ENCODE data around the gene STARD9.
"Not testable (repeated sequence)": the region's sequence is repeated elsewhere in the genome, so short reads cannot be mapped to it uniquely, and the experiment has no call there.

Gene STARD9

GRCh38 chr15:42632105-42632675, 56.8 kb downstream of the STARD9 start:
- FAIRE-seq, result no peak

- no peak for FAIRE-seq
Observed at GRCh38 chr15:42640109-42640508, 64.7 kb downstream of the STARD9 start.

- FAIRE-seq, result peak; percentile 86
Observed at GRCh38 chr15:42650208-42651066, 75.0 kb downstream of the STARD9 start.

GRCh38 chr15:42665827-42666226, 90.4 kb downstream of the STARD9 start:
- no peak for FAIRE-seq

GRCh38 chr15:42667855-42668254, 92.4 kb downstream of the STARD9 start:
- no peak for FAIRE-seq

GRCh38 chr15:42670451-42670850, 95.0 kb downstream of the STARD9 start:
- no peak for FAIRE-seq

- FAIRE-seq, result no peak
Observed at GRCh38 chr15:42672444-42672843, 97.0 kb downstream of the STARD9 start.

- no peak for FAIRE-seq
Observed at GRCh38 chr15:42674472-42674871, 99.1 kb downstream of the STARD9 start.

GRCh38 chr15:42675021-42675420, 99.6 kb downstream of the STARD9 start:
- FAIRE-seq, result no peak

- FAIRE-seq, result no peak
Observed at GRCh38 chr15:42679285-42680141, 104.1 kb downstream of the STARD9 start.

- FAIRE-seq, result not testable (repeated sequence)
Observed at GRCh38 chr15:42680142-42680482, 104.7 kb downstream of the STARD9 start.

- no peak for FAIRE-seq
Observed at GRCh38 chr15:42681119-42681518, 105.7 kb downstream of the STARD9 start.

GRCh38 chr15:42686281-42686680, 110.9 kb downstream of the STARD9 start:
- no peak for FAIRE-seq

- FAIRE-seq, result no peak
Observed at GRCh38 chr15:42687740-42688139, 112.3 kb downstream of the STARD9 start.

GRCh38 chr15:42688301-42688700, 112.9 kb downstream of the STARD9 start:
- no peak for FAIRE-seq

- no peak for FAIRE-seq
Observed at GRCh38 chr15:42691308-42691707, 115.9 kb downstream of the STARD9 start.

- no peak for FAIRE-seq
Observed at GRCh38 chr15:42691770-42692169, 116.4 kb downstream of the STARD9 start.

GRCh38 chr15:42692536-42692935, 117.1 kb downstream of the STARD9 start:
- no peak for FAIRE-seq

GRCh38 chr15:42692997-42693396, 117.6 kb downstream of the STARD9 start:
- no peak for FAIRE-seq

- no peak for FAIRE-seq
Observed at GRCh38 chr15:42693496-42693895, 118.1 kb downstream of the STARD9 start.

GRCh38 chr15:42693942-42694341, 118.5 kb downstream of the STARD9 start:
- no peak for FAIRE-seq

- no peak for FAIRE-seq
Observed at GRCh38 chr15:42694398-42694797, 119.0 kb downstream of the STARD9 start.

GRCh38 chr15:42695527-42696071, 120.2 kb downstream of the STARD9 start:
- no peak for FAIRE-seq
